GM23338 (cell line): Measurements from ENCODE around the gene SIM1. TPM values are rescaled to one million over a fixed set of nuclear protein-coding genes. Genes with fewer than 3 reads are reported as not detected.

Source experiments
- ATAC-seq: fragments of 200-7000 bp; cut with Tn5 transposase; 3 replicates; pipeline ENCODE4 v1.9.1; 2020
- DNase-seq: peaks from one replicate; pipeline ENCODE4 v3.0.0-alpha.2; 2015; ENCODE audit warnings: low spot score
- H2AFZ ChIP-seq: fragments of 200-600 bp; sonication (generic); 2 replicates; pipeline ENCODE4 v1.8.0; 2016; ENCODE audit warnings: antibody characterized with exemption, mild to moderate bottlenecking, moderate library complexity
- H3F3A ChIP-seq: fragments of 200-600 bp; sonication (generic); replicated peaks from 2 replicates; pipeline ENCODE4 v1.8.0; 2017; ENCODE audit warnings: antibody characterized with exemption, mixed run types, low read depth
- H3K27ac ChIP-seq: fragments of 200-600 bp; sonication (generic); 2 replicates; pipeline ENCODE4 v1.6.1; 2016; ENCODE audit warnings: low read depth
- H3K27me3 ChIP-seq: fragments of 200-600 bp; sonication (generic); 2 replicates; pipeline ENCODE4 v1.8.0; 2016; ENCODE audit warnings: mild to moderate bottlenecking, mixed run types, moderate library complexity; ENCODE audit not compliant: insufficient read depth
- H3K36me3 ChIP-seq: fragments of 200-600 bp; sonication (generic); 2 replicates; pipeline ENCODE4 v1.8.0; 2016; ENCODE audit warnings: mild to moderate bottlenecking; ENCODE audit not compliant: insufficient read depth
- H3K4me1 ChIP-seq: fragments of 200-600 bp; sonication (generic); 2 replicates; pipeline ENCODE4 v1.8.0; 2016; ENCODE audit warnings: mild to moderate bottlenecking, moderate library complexity; ENCODE audit not compliant: insufficient read depth
- H3K4me2 ChIP-seq: fragments of 200-600 bp; sonication (generic); 2 replicates; pipeline ENCODE4 v1.7.1; 2017; ENCODE audit warnings: mixed run types
- H3K4me3 ChIP-seq: fragments of 200-600 bp; sonication (generic); 2 replicates; pipeline ENCODE4 v1.6.1; 2016; ENCODE audit warnings: mixed run types
- H3K79me2 ChIP-seq: fragments of 200-600 bp; sonication (generic); replicated peaks from 2 replicates; pipeline ENCODE4 v1.8.0; 2017; ENCODE audit warnings: mild to moderate bottlenecking; ENCODE audit not compliant: insufficient read depth
- H3K9me2 ChIP-seq: fragments of 200-600 bp; sonication (generic); 2 replicates; pipeline ENCODE4 v1.8.0; 2017; ENCODE audit not compliant: insufficient read depth
- H4K20me1 ChIP-seq: fragments of 200-600 bp; sonication (generic); replicated peaks from 2 replicates; pipeline ENCODE4 v1.8.0; 2017; ENCODE audit warnings: mild to moderate bottlenecking; ENCODE audit not compliant: insufficient read depth
- H3K27ac Mint-ChIP-seq: 2 replicates; pipeline ENCODE4 v1.8.0; 2020; ENCODE audit warnings: inconsistent platforms, mild to moderate bottlenecking, moderate library complexity, mixed read lengths
- H3K27me3 Mint-ChIP-seq: 3 replicates; pipeline ENCODE4 v1.8.0; 2022; ENCODE audit warnings: low read depth, mild to moderate bottlenecking, moderate library complexity, mixed read lengths, inconsistent platforms; ENCODE audit not compliant: insufficient read depth, poor library complexity
- H3K36me3 Mint-ChIP-seq: 3 replicates; pipeline ENCODE4 v1.8.0; 2021; ENCODE audit warnings: low read depth, mild to moderate bottlenecking, inconsistent platforms, moderate library complexity, mixed read lengths
- H3K4me1 Mint-ChIP-seq: 3 replicates; pipeline ENCODE4 v1.8.0; 2020; ENCODE audit warnings: mild to moderate bottlenecking, inconsistent platforms, mixed read lengths
- H3K4me3 Mint-ChIP-seq: 3 replicates; pipeline ENCODE4 v1.8.0; 2021; ENCODE audit warnings: moderate library complexity, mild to moderate bottlenecking, inconsistent platforms, mixed read lengths
- H3K9me3 Mint-ChIP-seq: 3 replicates; pipeline ENCODE4 v1.8.0; 2020; ENCODE audit warnings: moderate library complexity, mild to moderate bottlenecking, inconsistent platforms, mixed read lengths
- CTCF ChIP-seq, 2 experiments: fragments of 200-600 bp in 1 of 2; sonication (generic) in 1 of 2; conservative IDR thresholded peaks; 2 replicates each; pipeline versions ENCODE4 v1.5.1 to v1.6.1; 2016 to 2017; ENCODE audit warnings: antibody characterized with exemption in 2 of 2, low read depth in 2 of 2, mild to moderate bottlenecking in 2 of 2, moderate library complexity in 1 of 2
- EZH2 ChIP-seq: fragments of 200-600 bp; sonication (generic); IDR thresholded peaks from one replicate; pipeline ENCODE4 v1.8.0; 2017; ENCODE audit warnings: antibody characterized with exemption, mild to moderate bottlenecking, low read depth; ENCODE audit not compliant: unreplicated experiment
- NANOG ChIP-seq: IDR thresholded peaks from 2 replicates; pipeline ENCODE4 v1.6.1; 2016; ENCODE audit warnings: antibody characterized with exemption, borderline replicate concordance
- POLR2AphosphoS5 ChIP-seq: IDR thresholded peaks from 2 replicates; pipeline ENCODE4 v1.6.1; 2016; ENCODE audit warnings: antibody characterized with exemption, low read depth
- STAT1 ChIP-seq: IDR thresholded peaks from one replicate; pipeline ENCODE4 v1.6.1; 2016; ENCODE audit warnings: antibody characterized with exemption; ENCODE audit not compliant: unreplicated experiment
- ZNF331 ChIP-seq: fragments of 250-450 bp; sonication (Bioruptor Pico); IDR thresholded peaks from 2 replicates; pipeline ENCODE4 v1.5.0; 2020; ENCODE audit warnings: low read depth, mild to moderate bottlenecking, moderate library complexity
- ZNF462 ChIP-seq: fragments of 250-450 bp; sonication (Bioruptor Pico); IDR thresholded peaks from 2 replicates; pipeline ENCODE4 v1.5.0; 2020; ENCODE audit warnings: mild to moderate bottlenecking, moderate library complexity
- polyA plus RNA-seq: library from polyadenylated mRNA; unstranded; fragments of >200 nt; fragmentation: Nextera tagmentation; extraction: Ambion mirVana; gene quantifications from 2 replicates; pipeline ENCODE4 v1.2.1, GENCODE V29; 2016
- total RNA-seq: library from RNA; depleted of rRNA; stranded (reverse); fragments of >200 nt; shearing (Covaris generic); gene quantifications from 2 replicates; pipeline ENCODE4 v1.2.3, GENCODE V29; 2014

SIM1 gene
- total and polyA plus RNA-seq, 2 experiments from 2014 or later: 0.42 to 0.49 TPM

GRCh38 chr6:100344321-100344720, 120.4 kb downstream of the SIM1 start (continued):
- TF ChIP-seq ZNF462 (CRISPR knock-in tag) (no peak), POLR2AphosphoS5 (no peak), ZNF331 (CRISPR knock-in tag) (no peak), NANOG (no peak), CTCF (conservative IDR thresholded peaks at IDR 0.05; ENCODE audit: low read depth in 2 of 2) (no peak), STAT1 (no peak)

GRCh38 chr6:100343316-100344077, 121.2 kb downstream of the SIM1 start:
- Histone ChIP-seq H2AFZ (no peak overlapping the region), H3K27me3 (no peaks in the 10 kb centered on the region), H3K4me3 (no peak overlapping the region), H3K36me3 (no peaks in the 10 kb centered on the region), H3K4me2 (no peak overlapping the region), H3F3A (no peaks in the 10 kb centered on the region), H3K4me1 (peaks cover 4% of the 10 kb centered on the region), H4K20me1 (no peaks in the 10 kb centered on the region), H3K27ac (no peak overlapping the region), H3K79me2 (no peaks in the 10 kb centered on the region), H3K9me2 (no peaks in the 10 kb centered on the region)
- Mint-ChIP-seq H3K9me3 (no peaks in the 10 kb centered on the region; the same call in 2 of the 3 replicates), H3K27ac (no peak overlapping the region), H3K4me1 (peaks cover 6% of the 10 kb centered on the region; the same call in 2 of the 3 replicates), H3K36me3 (no peaks in the 10 kb centered on the region), H3K27me3 (peaks cover 2% of the 10 kb centered on the region), H3K4me3 (no peak overlapping the region)
- no peak for ATAC-seq
- no peak for DNase-seq
- TF ChIP-seq POLR2AphosphoS5 (no peak), ZNF462 (CRISPR knock-in tag) (no peak), EZH2 (no peak)
